Renal cortical epithelial cell (primary cell): ENCODE data around the gene USP15. TPM values are rescaled to one million over a fixed set of nuclear protein-coding genes. Genes with fewer than 3 reads are reported as not detected.
"Not testable (repeated sequence)": the region's sequence is repeated elsewhere in the genome, so short reads cannot be mapped to it uniquely, and the experiment has no call there.

Experiments used
- DNase-seq: peaks from one replicate; pipeline ENCODE4 v3.0.0-alpha.2; 2011; ENCODE audit warnings: low read depth
- total RNA-seq: library from RNA; depleted of rRNA; stranded (reverse); fragments of >200 nt; gene quantifications from 2 replicates; pipeline ENCODE4 v1.2.3, GENCODE V29; 2014

USP15 gene
- total RNA-seq, 1 donor from 2014 or later, result 62.7 TPM

GRCh38 chr12:62455429-62455828, 195.2 kb downstream of the USP15 start:
- DNase-seq, result not testable (repeated sequence)

- DNase-seq, result no peak
Observed at GRCh38 chr12:62458626-62459025, 198.4 kb downstream of the USP15 start.

- no peak for DNase-seq
Observed at GRCh38 chr12:62459976-62460375, 199.8 kb downstream of the USP15 start.

GRCh38 chr12:62461171-62461837, 201.1 kb downstream of the USP15 start:
- not testable (repeated sequence) for DNase-seq

- DNase-seq, result not testable (repeated sequence)
Observed at GRCh38 chr12:62463252-62463651, 203.0 kb downstream of the USP15 start.

Other genes with a start within 250 kb of the USP15 start
- 15.6 and 54.0 TPM in 2 replicates for gene MON2, start 206.4 kb downstream of the USP15 start, total RNA-seq